Chondrocyte (in vitro differentiated cells): Measurements from ENCODE around the gene CFAP100. TPM values are rescaled to one million over a fixed set of nuclear protein-coding genes. Genes with fewer than 3 reads are reported as not detected.

Experiments used
- DNase-seq: peaks from one replicate; pipeline ENCODE4 v3.0.0; 2021; ENCODE audit warnings: mixed read lengths, low spot score
- H3K27ac Mint-ChIP-seq: one replicate; pipeline ENCODE4 v1.8.0; 2021; ENCODE audit warnings: mild to moderate bottlenecking, moderate library complexity, mixed read lengths; ENCODE audit not compliant: unreplicated experiment
- H3K27me3 Mint-ChIP-seq: 2 replicates; pipeline ENCODE4 v1.8.0; 2021; ENCODE audit warnings: low read depth, mixed read lengths
- H3K36me3 Mint-ChIP-seq: 2 replicates; pipeline ENCODE4 v1.8.0; 2021; ENCODE audit warnings: low read depth, mixed read lengths
- H3K4me1 Mint-ChIP-seq: 2 replicates; pipeline ENCODE4 v1.8.0; 2021; ENCODE audit warnings: low read depth, mild to moderate bottlenecking, mixed read lengths
- H3K4me3 Mint-ChIP-seq: one replicate; pipeline ENCODE4 v1.8.0; 2021; ENCODE audit warnings: mild to moderate bottlenecking, moderate library complexity, mixed read lengths; ENCODE audit not compliant: unreplicated experiment
- H3K9me3 Mint-ChIP-seq: 2 replicates; pipeline ENCODE4 v1.8.0; 2021; ENCODE audit warnings: low read depth, mixed read lengths
- CTCF ChIP-seq: fragments of 200-600 bp; sonication (generic); IDR thresholded peaks from 2 replicates; pipeline ENCODE4 v1.5.0; 2021; ENCODE audit warnings: antibody characterized with exemption, mild to moderate bottlenecking, moderate library complexity
- total RNA-seq: library from RNA; stranded (reverse); gene quantifications from 3 replicates; pipeline ENCODE4 v1.2.1, GENCODE V29; 2021

Gene CFAP100
- total RNA-seq, 1 donor from 2014 or later, result not detected

- Mint-ChIP-seq H3K27me3 (no peaks in the 10 kb centered on the region), H3K4me1 (peaks cover 8% of the 10 kb centered on the region), H3K27ac (no peak overlapping the region), H3K9me3 (no peaks in the 10 kb centered on the region), H3K36me3 (peaks cover 9% of the 10 kb centered on the region), H3K4me3 (no peak overlapping the region)
- TF ChIP-seq CTCF, result no peak
- no peak for DNase-seq
Measured at GRCh38 chr3:126433105-126433430, 38.4 kb downstream of the CFAP100 start.

- Mint-ChIP-seq H3K4me1 (peaks cover 8% of the 10 kb centered on the region), H3K27ac (no peak overlapping the region), H3K9me3 (no peaks in the 10 kb centered on the region), H3K4me3 (no peak overlapping the region), H3K36me3 (peaks cover 11% of the 10 kb centered on the region), H3K27me3 (no peaks in the 10 kb centered on the region)
- DNase-seq, result no peak
- TF ChIP-seq CTCF, result no peak
Measured at GRCh38 chr3:126433496-126434263, 39.0 kb downstream of the CFAP100 start.

GRCh38 chr3:126434264-126434590 is 39.5 kb downstream of the CFAP100 start:
- peaks cover 12% of the 10 kb centered on the region for H3K36me3 Mint-ChIP-seq
- H3K27ac Mint-ChIP-seq, result no peak overlapping the region
- H3K4me1 Mint-ChIP-seq, result peaks cover 8% of the 10 kb centered on the region
- TF ChIP-seq CTCF, result no peak
- DNase-seq, result no peak
- no peaks in the 10 kb centered on the region for H3K9me3 Mint-ChIP-seq
- no peaks in the 10 kb centered on the region for H3K27me3 Mint-ChIP-seq
- H3K4me3 Mint-ChIP-seq, result no peak overlapping the region

GRCh38 chr3:126434931-126435411 is 40.3 kb downstream of the CFAP100 start:
- no peak overlapping the region for H3K4me3 Mint-ChIP-seq

More at GRCh38 chr3:126434931-126435411, 40.3 kb downstream of the CFAP100 start:
- Mint-ChIP-seq H3K36me3 (peaks cover 12% of the 10 kb centered on the region), H3K9me3 (no peaks in the 10 kb centered on the region), H3K4me1 (peaks cover 8% of the 10 kb centered on the region), H3K27ac (no peak overlapping the region), H3K27me3 (no peaks in the 10 kb centered on the region)
- DNase-seq, result no peak
- no peak for TF ChIP-seq CTCF
